HG02970 (cell line): ENCODE data around the gene SOCS1.

Experiments
- ATAC-seq: cut with Tn5 transposase; IDR thresholded peaks from one replicate; pipeline ENCODE4 v1.9.1; 2021; ENCODE audit warnings: mild to moderate bottlenecking, moderate library complexity, moderate number of reproducible peaks; ENCODE audit not compliant: unreplicated experiment, low FRiP score

SOCS1 gene

DNA sequence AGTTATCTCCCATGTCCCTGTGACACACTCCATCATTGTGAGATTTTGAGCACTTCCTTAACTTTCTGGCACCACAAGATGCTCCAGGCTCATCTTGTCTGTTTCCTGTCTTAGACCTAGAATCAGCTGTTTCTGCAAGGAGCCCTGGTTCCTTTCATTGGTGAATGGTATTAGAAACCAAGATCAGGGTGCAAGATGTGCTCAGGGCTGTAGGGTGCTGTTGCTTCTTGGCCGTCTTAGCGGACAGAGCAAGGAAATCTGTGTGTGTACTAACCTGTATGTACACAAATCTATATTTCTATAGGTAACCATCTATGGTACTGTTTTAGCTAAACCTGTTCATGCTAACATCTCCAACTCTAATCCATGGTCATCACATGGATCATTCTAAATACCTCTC is 33.2 kb upstream of the SOCS1 start:
- no peak for ATAC-seq

GRCh38 chr16:11285842-11286241 is 29.8 kb upstream of the SOCS1 start:
- no peak for ATAC-seq

- no peak for ATAC-seq
Observed at GRCh38 chr16:11283820-11284248, 27.8 kb upstream of the SOCS1 start.

- no peak for ATAC-seq
Observed at GRCh38 chr16:11280616-11281522, 24.9 kb upstream of the SOCS1 start, which contains the start of gene PRM1. Gene PRM1 (minus strand): TSS chr16:11281330. CDS start chr16:11281238, 92 bp downstream.

DNA sequence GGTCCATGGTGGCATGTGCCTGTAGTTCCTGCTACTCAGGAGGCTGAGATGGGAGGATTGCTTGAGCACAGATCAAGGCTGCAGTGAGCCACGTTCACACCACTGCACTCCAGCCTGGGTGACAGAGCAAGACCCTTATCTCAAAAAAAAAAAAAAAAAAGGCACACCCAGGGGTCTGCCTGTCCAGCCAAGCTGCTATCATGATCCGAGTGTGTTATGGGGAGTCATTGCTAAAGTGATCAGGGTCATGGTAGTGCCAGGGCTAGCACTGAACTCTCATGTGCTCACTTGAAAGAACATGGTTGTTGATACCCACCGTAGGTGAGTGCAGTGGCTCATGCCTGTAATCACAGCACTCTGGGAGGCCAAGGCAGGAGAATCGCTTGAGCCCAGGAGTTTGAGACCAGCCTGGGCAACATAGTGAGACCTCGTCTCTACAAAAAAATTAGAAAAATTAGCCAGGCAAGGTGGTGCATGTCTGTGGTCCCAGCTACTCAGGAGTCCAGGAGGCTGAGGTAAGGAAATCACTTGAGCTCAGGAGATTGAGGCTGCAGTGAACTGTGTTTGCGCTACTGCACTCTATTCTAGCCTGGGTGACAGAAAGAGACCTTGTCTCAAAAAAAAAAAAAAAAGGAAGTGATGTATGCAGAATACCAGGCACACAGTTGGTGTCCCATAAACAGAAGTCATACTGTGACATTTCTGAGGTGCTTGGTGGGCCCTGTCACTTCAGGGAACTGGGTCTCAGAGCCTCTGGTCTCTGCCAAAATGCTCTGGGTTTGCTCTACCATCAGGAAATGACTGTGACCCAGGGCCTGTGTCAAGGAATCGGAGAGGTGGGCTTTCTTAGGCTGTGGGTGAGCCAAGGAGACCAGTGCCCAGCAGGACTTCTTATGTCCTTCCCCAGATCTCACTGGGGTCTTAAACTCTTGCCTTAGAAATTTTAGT is 23.0 kb upstream of the SOCS1 start:
- ATAC-seq, result no peak

- ATAC-seq, result no peak
Observed at GRCh38 chr16:11277607-11278337, 21.8 kb upstream of the SOCS1 start.

- no peak for ATAC-seq
Observed at GRCh38 chr16:11276896-11277593, 21.0 kb upstream of the SOCS1 start.

DNA sequence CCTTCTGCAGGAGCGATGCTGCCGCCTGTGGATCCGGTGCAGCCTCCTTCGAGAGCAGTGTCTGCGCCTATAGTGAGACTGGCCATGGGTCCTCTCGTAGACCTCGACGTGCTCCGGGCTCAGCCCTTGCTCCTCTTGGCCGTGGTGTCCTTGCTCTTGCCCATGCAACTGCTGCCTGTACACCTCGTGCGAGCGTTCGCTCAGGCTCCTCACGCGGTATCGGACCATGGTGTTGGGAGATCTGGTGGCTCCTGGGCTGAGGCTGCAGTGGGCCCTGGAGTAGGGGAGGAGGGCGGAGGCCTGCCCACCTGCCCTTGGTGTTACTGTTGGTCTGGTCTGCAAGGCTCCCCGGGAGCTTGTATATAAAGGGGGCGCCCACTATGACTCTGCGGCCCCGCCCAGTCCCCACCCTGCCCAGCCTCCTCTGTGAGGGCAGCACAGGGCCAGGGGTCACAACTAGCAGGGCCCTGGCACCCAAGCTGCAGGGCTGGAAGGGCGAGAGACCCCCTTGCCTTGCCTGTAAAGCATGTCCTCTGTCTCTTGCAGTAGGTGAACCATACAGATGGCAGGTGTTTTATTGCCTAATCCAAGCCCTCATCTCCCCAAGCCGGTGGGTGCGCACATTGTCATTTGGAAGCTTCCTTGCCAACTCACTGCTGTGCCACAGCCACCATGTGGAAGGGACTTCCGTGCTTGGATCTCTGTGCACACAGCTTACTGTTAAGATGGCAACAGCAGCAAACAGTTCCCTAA is 20.3 kb upstream of the SOCS1 start, which contains the start of gene PRM2:
TSS of gene PRM2 (minus strand) at position 338 of the 753 bp plus-strand sequence. CDS start at position 228, 110 bp downstream.
- ATAC-seq, result no peak

- no peak for ATAC-seq
Observed at GRCh38 chr16:11274964-11275363, 19.0 kb upstream of the SOCS1 start.

GRCh38 chr16:11273721-11274324 is 17.8 kb upstream of the SOCS1 start:
- no peak for ATAC-seq

DNA sequence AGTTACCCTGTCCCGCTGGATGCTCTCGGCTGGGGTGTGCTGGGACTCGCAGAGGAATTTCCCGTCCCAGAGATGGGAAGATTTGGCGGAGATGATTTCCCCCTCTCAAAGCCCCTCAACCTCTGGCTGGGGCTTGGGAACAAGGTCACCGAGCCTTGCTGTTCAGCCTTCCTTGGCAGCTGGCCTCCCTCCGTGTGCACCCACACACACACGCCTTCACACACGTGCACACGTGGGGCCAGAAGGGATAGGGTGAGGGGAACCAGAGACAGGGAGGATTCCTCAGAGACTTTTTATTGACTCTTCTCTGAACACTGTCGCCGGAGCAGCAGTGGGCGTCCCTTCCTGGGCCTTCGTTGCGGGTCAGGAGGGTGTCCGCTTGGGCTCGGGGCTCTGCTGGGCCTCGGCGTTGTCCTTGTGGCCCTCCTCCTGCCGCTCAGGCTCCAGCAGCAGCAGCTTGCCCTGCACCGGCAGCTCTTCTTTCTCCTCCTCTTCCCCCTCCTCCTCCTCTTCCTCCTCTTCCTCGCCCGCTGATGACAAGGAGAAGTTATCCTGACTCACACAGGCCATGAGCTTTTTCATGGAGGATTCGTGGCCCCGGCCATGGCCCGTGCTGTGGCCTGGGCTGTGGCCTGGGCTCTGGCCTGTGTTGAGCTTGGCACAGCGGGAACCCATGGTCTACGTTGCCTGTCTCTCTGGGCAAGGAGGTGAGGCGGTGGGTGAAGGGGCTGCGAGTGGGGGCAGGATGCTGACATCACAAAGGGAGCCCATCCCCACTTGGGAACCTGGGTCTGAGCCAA is 17.1 kb upstream of the SOCS1 start, which contains the start of gene PRM3:
TSS of gene PRM3 (minus strand) at position 709 of the 800 bp plus-strand sequence. CDS start at position 675, 34 bp downstream.
- ATAC-seq, result no peak

- ATAC-seq, result no peak
Observed at GRCh38 chr16:11272484-11272883, 16.5 kb upstream of the SOCS1 start.

- no peak for ATAC-seq
Observed at GRCh38 chr16:11271610-11272009, 15.6 kb upstream of the SOCS1 start.

GRCh38 chr16:11270602-11271162 is 14.7 kb upstream of the SOCS1 start:
- no peak for ATAC-seq

- no peak for ATAC-seq
Observed at GRCh38 chr16:11268921-11269375, 12.9 kb upstream of the SOCS1 start, which contains the start of gene TNP2. Gene TNP2 (minus strand): TSS chr16:11269325. CDS start chr16:11269262, 63 bp downstream.

GRCh38 chr16:11265124-11265523 is 9.1 kb upstream of the SOCS1 start:
- no peak for ATAC-seq
